ENCODE data around the gene RPP21.

DNA sequence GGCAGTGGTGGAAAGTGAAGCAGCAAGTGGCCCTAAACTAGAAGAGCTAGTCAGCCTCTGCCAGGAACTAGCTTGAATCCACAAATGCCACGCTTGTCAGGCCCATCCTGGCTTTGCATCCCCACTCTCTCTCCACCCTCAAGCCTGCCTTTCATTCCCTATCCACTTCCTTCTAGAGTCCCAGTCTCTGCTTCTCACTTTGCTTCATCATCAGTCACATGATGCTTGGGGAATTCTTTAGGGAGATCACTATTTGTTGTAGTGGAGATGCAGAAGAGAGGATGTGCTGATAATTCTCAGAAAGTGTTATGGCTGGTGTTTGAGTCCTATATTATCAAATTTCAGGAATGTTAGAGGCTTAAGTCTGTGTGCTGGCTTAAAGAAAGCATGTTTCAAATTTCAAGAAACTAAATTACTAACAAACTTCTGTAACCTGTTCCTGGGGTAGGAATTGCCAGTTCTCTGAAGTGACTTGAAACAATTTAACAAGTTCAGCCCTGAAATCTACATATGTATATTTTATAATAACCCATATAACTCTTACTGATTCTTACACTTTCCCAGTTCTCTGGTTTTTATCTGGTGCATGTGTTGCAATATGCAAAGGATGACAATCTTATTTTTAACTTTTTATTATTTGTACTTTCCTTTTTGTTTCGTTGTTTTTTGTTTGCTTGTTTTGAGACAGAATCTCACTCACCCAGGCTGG is 10.7 kb upstream of the RPP21 start:
- no peak for TF ChIP-seq POLR2A (IDR thresholded peaks at IDR 0.05; ENCODE audit: low read depth, low read length)
- no peak for TF ChIP-seq POU2F2 (IDR thresholded peaks at IDR 0.05; ENCODE audit: borderline replicate concordance, low read depth, low read length)
- TF ChIP-seq, protein P1, sequence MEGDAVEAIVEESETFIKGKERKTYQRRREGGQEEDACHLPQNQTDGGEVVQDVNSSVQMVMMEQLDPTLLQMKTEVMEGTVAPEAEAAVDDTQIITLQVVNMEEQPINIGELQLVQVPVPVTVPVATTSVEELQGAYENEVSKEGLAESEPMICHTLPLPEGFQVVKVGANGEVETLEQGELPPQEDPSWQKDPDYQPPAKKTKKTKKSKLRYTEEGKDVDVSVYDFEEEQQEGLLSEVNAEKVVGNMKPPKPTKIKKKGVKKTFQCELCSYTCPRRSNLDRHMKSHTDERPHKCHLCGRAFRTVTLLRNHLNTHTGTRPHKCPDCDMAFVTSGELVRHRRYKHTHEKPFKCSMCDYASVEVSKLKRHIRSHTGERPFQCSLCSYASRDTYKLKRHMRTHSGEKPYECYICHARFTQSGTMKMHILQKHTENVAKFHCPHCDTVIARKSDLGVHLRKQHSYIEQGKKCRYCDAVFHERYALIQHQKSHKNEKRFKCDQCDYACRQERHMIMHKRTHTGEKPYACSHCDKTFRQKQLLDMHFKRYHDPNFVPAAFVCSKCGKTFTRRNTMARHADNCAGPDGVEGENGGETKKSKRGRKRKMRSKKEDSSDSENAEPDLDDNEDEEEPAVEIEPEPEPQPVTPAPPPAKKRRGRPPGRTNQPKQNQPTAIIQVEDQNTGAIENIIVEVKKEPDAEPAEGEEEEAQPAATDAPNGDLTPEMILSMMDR (IDR thresholded peaks at IDR 0.05 in 2 of 3, conservative IDR thresholded peaks at IDR 0.05 in 1 of 3; ENCODE audit: control insufficient read depth in 2 of 3, extremely low read depth in 1 of 3, insufficient read depth in 1 of 3, low read depth in 3 of 3, low read length in 3 of 3): no peak
- TF ChIP-seq, protein P2, sequence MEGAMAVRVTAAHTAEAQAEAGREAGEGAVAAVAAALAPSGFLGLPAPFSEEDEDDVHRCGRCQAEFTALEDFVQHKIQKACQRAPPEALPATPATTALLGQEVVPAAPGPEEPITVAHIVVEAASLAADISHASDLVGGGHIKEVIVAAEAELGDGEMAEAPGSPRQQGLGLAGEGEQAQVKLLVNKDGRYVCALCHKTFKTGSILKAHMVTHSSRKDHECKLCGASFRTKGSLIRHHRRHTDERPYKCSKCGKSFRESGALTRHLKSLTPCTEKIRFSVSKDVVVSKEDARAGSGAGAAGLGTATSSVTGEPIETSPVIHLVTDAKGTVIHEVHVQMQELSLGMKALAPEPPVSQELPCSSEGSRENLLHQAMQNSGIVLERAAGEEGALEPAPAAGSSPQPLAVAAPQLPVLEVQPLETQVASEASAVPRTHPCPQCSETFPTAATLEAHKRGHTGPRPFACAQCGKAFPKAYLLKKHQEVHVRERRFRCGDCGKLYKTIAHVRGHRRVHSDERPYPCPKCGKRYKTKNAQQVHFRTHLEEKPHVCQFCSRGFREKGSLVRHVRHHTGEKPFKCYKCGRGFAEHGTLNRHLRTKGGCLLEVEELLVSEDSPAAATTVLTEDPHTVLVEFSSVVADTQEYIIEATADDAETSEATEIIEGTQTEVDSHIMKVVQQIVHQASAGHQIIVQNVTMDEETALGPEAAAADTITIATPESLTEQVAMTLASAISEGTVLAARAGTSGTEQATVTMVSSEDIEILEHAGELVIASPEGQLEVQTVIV (IDR thresholded peaks at IDR 0.05; ENCODE audit: borderline replicate concordance, partially characterized antibody): no peak
- TF ChIP-seq EZH2 (IDR thresholded peaks at IDR 0.05; ENCODE audit: borderline replicate concordance, control insufficient read depth, low read depth, low read length): no peak
- TF ChIP-seq, protein P3, sequence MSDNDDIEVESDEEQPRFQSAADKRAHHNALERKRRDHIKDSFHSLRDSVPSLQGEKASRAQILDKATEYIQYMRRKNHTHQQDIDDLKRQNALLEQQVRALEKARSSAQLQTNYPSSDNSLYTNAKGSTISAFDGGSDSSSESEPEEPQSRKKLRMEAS (IDR thresholded peaks at IDR 0.05; ENCODE audit: low read depth, low read length): no peak
- no peak for TF ChIP-seq NR2C2 (IDR thresholded peaks at IDR 0.05; ENCODE audit: borderline replicate concordance, control insufficient read depth, insufficient read length, low read depth)
- TF ChIP-seq ZZZ3 (IDR thresholded peaks at IDR 0.05; ENCODE audit: control insufficient read depth, insufficient read length, low read depth): no peak
